Keratinocyte (primary cell): ENCODE data around the gene STRA6. TPM values are rescaled to one million over a fixed set of nuclear protein-coding genes. Genes with fewer than 3 reads are reported as not detected.

Experiments used
- DNase-seq: peaks from one replicate; pipeline ENCODE4 v3.0.0-alpha.2; 2011; ENCODE audit warnings: low read depth, missing footprints, low spot score
- FAIRE-seq: peaks from 2 replicates; lab custom pipeline; 2011; peaks lifted over from hg19 to GRCh38; lab: Jason Lieb, UNC
- H2AFZ ChIP-seq: 2 replicates; pipeline ENCODE4 v1.6.0; 2012; ENCODE audit warnings: low read length, control low read depth, inconsistent platforms; ENCODE audit not compliant: control insufficient read depth
- H3K27ac ChIP-seq: 2 replicates; pipeline ENCODE4 v1.5.1; 2011; ENCODE audit warnings: low read length; ENCODE audit not compliant: control insufficient read depth, insufficient read depth
- H3K27me3 ChIP-seq: 3 replicates; pipeline ENCODE4 v1.6.0; 2011; ENCODE audit warnings: low read length; ENCODE audit not compliant: control insufficient read depth, insufficient read depth; ENCODE audit errors: extremely low read depth
- H3K36me3 ChIP-seq, 2 experiments: 2 replicates in 1 of 2; 3 replicates in 1 of 2; pipeline ENCODE4 v1.5.1; 2011; ENCODE audit warnings: low read length in 2 of 2, mild to moderate bottlenecking in 1 of 2; ENCODE audit not compliant: control insufficient read depth in 2 of 2, insufficient read depth in 2 of 2; ENCODE audit errors: extremely low read depth in 1 of 2
- H3K4me1 ChIP-seq: 3 replicates; pipeline ENCODE4 v1.5.1; 2011; ENCODE audit warnings: low read length; ENCODE audit not compliant: control insufficient read depth, insufficient read depth; ENCODE audit errors: extremely low read depth
- H3K4me2 ChIP-seq: 3 replicates; pipeline ENCODE4 v1.6.0; 2011; ENCODE audit warnings: low read depth, low read length; ENCODE audit not compliant: control insufficient read depth, insufficient read depth; ENCODE audit errors: extremely low read depth
- H3K4me3 ChIP-seq, 3 experiments: fragments of 200-600 bp in 1 of 3; sonication (generic) in 1 of 3; 2 replicates in 2 of 3; 3 replicates in 1 of 3; pipeline ENCODE4 v1.5.1; 2011 to 2016; ENCODE audit warnings: low read length in 3 of 3, mild to moderate bottlenecking in 3 of 3, control low read depth in 2 of 3, inconsistent platforms in 1 of 3, low read depth in 1 of 3, mixed read lengths in 1 of 3, mixed run types in 1 of 3, moderate library complexity in 1 of 3; ENCODE audit not compliant: control insufficient read depth in 2 of 3, insufficient read depth in 2 of 3; ENCODE audit errors: extremely low read depth in 1 of 3
- H3K79me2 ChIP-seq: 2 replicates; pipeline ENCODE4 v1.6.0; 2012; ENCODE audit warnings: low read length; ENCODE audit not compliant: control insufficient read depth, insufficient read depth
- H3K9ac ChIP-seq: 3 replicates; pipeline ENCODE4 v1.6.0; 2011; ENCODE audit warnings: low read length; ENCODE audit not compliant: control insufficient read depth, insufficient read depth; ENCODE audit errors: extremely low read depth
- H3K9me1 ChIP-seq: 3 replicates; pipeline ENCODE4 v1.6.0; 2011; ENCODE audit warnings: low read length; ENCODE audit not compliant: control insufficient read depth, insufficient read depth; ENCODE audit errors: extremely low read depth
- H3K9me3 ChIP-seq: 2 replicates; pipeline ENCODE4 v1.5.1; 2012; ENCODE audit warnings: low read depth, low read length; ENCODE audit not compliant: control insufficient read depth
- H4K20me1 ChIP-seq: 3 replicates; pipeline ENCODE4 v1.6.0; 2011; ENCODE audit warnings: low read length; ENCODE audit not compliant: control insufficient read depth, insufficient read depth; ENCODE audit errors: extremely low read depth
- EZH2 ChIP-seq: IDR thresholded peaks from one replicate; pipeline ENCODE4 v1.6.1; 2012; ENCODE audit warnings: inconsistent platforms, mild to moderate bottlenecking, low read length, moderate library complexity
- dilution Hi-C: fragments of 300-500 bp; cut with MboI; formaldehyde crosslinking; loops from one replicate; pipeline ENCODE4 v1.7.0; 2020; ENCODE audit warnings: low sequenced_read_pairs; ENCODE audit not compliant: extremely low pct_ligation_motif_present
- polyA plus RNA-seq, 5 experiments: library from polyadenylated mRNA; depleted of rRNA in 3 of 5; stranded (reverse) in 3 of 5; stranded (forward) in 1 of 5; unstranded in 1 of 5; fragments of >200 nt; gene quantifications; 1 replicate in 1 of 5; 2 replicates in 3 of 5; 3 replicates in 1 of 5; pipeline versions ENCODE4 v1.2.1 to v1.2.3, GENCODE V29; 2011 to 2012; ENCODE audit warnings: missing spikeins in 2 of 5, low read depth in 1 of 5, low replicate concordance in 1 of 5
- TF ChIP-seq, protein P1 (sequence below), 3 experiments: IDR thresholded peaks in 1 of 3; conservative IDR thresholded peaks in 1 of 3; optimal IDR thresholded peaks in 1 of 3; 2 replicates in 2 of 3; 3 replicates in 1 of 3; pipeline versions ENCODE3 to v1.5.1; 2011; ENCODE audit warnings: low read length in 3 of 3, mild to moderate bottlenecking in 3 of 3, moderate library complexity in 2 of 3, control low read depth in 1 of 3, inconsistent platforms in 1 of 3; ENCODE audit not compliant: insufficient read depth in 2 of 3; ENCODE audit errors: extremely low read depth in 1 of 3

STRA6 gene
- polyA plus RNA-seq, 1 donor (not counting 4 experiments of a cell fraction or from before 2014, with no cell fraction given), result not detected

DNA sequence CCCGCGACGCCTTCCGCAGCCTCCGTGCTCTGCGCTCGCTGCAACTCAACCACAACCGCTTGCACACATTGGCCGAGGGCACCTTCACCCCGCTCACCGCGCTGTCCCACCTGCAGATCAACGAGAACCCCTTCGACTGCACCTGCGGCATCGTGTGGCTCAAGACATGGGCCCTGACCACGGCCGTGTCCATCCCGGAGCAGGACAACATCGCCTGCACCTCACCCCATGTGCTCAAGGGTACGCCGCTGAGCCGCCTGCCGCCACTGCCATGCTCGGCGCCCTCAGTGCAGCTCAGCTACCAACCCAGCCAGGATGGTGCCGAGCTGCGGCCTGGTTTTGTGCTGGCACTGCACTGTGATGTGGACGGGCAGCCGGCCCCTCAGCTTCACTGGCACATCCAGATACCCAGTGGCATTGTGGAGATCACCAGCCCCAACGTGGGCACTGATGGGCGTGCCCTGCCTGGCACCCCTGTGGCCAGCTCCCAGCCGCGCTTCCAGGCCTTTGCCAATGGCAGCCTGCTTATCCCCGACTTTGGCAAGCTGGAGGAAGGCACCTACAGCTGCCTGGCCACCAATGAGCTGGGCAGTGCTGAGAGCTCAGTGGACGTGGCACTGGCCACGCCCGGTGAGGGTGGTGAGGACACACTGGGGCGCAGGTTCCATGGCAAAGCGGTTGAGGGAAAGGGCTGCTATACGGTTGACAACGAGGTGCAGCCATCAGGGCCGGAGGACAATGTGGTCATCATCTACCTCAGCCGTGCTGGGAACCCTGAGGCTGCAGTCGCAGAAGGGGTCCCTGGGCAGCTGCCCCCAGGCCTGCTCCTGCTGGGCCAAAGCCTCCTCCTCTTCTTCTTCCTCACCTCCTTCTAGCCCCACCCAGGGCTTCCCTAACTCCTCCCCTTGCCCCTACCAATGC lies 27.1 kb downstream of the STRA6 start:
- no peak overlapping the region for H3K27ac ChIP-seq

DNA sequence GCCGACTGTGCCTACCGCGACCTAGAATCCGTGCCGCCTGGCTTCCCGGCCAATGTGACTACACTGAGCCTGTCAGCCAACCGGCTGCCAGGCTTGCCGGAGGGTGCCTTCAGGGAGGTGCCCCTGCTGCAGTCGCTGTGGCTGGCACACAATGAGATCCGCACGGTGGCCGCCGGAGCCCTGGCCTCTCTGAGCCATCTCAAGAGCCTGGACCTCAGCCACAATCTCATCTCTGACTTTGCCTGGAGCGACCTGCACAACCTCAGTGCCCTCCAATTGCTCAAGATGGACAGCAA lies 27.7 kb downstream of the STRA6 start:
- TF ChIP-seq, protein P1, sequence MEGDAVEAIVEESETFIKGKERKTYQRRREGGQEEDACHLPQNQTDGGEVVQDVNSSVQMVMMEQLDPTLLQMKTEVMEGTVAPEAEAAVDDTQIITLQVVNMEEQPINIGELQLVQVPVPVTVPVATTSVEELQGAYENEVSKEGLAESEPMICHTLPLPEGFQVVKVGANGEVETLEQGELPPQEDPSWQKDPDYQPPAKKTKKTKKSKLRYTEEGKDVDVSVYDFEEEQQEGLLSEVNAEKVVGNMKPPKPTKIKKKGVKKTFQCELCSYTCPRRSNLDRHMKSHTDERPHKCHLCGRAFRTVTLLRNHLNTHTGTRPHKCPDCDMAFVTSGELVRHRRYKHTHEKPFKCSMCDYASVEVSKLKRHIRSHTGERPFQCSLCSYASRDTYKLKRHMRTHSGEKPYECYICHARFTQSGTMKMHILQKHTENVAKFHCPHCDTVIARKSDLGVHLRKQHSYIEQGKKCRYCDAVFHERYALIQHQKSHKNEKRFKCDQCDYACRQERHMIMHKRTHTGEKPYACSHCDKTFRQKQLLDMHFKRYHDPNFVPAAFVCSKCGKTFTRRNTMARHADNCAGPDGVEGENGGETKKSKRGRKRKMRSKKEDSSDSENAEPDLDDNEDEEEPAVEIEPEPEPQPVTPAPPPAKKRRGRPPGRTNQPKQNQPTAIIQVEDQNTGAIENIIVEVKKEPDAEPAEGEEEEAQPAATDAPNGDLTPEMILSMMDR (optimal IDR thresholded peaks at IDR 0.05 in 1 of 3, IDR thresholded peaks at IDR 0.05 in 1 of 3, conservative IDR thresholded peaks at IDR 0.05 in 1 of 3; ENCODE audit: extremely low read depth in 1 of 3, insufficient read depth in 2 of 3, low read length in 3 of 3), result no peak
- TF ChIP-seq EZH2, result no peak
- H2AFZ ChIP-seq, result no peak overlapping the region
- H4K20me1 ChIP-seq, result no peaks in the 10 kb centered on the region
- no peaks in the 10 kb centered on the region for H3K36me3 ChIP-seq
- FAIRE-seq (no peak), DNase-seq (no peak)
- H3K4me3 ChIP-seq, result no peak overlapping the region
- H3K79me2 ChIP-seq, result no peaks in the 10 kb centered on the region
- no peak overlapping the region for H3K4me2 ChIP-seq
- H3K4me1 ChIP-seq, result no peaks in the 10 kb centered on the region
- no peaks in the 10 kb centered on the region for H3K9me3 ChIP-seq
- H3K9me1 ChIP-seq, result no peaks in the 10 kb centered on the region
- no peak overlapping the region for H3K27ac ChIP-seq
- dilution Hi-C loops, result no loop called here
- no peak overlapping the region for H3K9ac ChIP-seq
- H3K27me3 ChIP-seq, result peaks cover 24% of the 10 kb centered on the region

More for the DNA sequence above, 27.1 kb downstream of the STRA6 start:
- H3K4me3 ChIP-seq, result no peak overlapping the region
- no peak for DNase-seq
- no peaks in the 10 kb centered on the region for H3K79me2 ChIP-seq
- no peaks in the 10 kb centered on the region for H3K36me3 ChIP-seq
- dilution Hi-C loops, result no loop called here
- no peaks in the 10 kb centered on the region for H3K9me1 ChIP-seq
- H3K27me3 ChIP-seq, result peaks cover 29% of the 10 kb centered on the region
- no peak overlapping the region for H2AFZ ChIP-seq
- no peak for TF ChIP-seq EZH2
- TF ChIP-seq, protein P1 (optimal IDR thresholded peaks at IDR 0.05 in 1 of 3, IDR thresholded peaks at IDR 0.05 in 1 of 3, conservative IDR thresholded peaks at IDR 0.05 in 1 of 3; ENCODE audit: extremely low read depth in 1 of 3, insufficient read depth in 2 of 3, low read length in 3 of 3), result no peak
- no peaks in the 10 kb centered on the region for H4K20me1 ChIP-seq
- H3K4me1 ChIP-seq, result no peaks in the 10 kb centered on the region
- FAIRE-seq, result no peak
- H3K9me3 ChIP-seq, result no peaks in the 10 kb centered on the region
- no peak overlapping the region for H3K9ac ChIP-seq
- no peak overlapping the region for H3K4me2 ChIP-seq
